IPS-20b (cell line): ENCODE measurements around the gene KRT12.

Experiments
- H3K27ac ChIP-seq: one replicate; pipeline ENCODE4 v1.5.1; 2013; ENCODE audit warnings: low read length
- H3K27me3 ChIP-seq: 2 replicates; pipeline ENCODE4 v1.6.1; 2013; ENCODE audit warnings: mild to moderate bottlenecking, low read length, inconsistent platforms; ENCODE audit not compliant: insufficient read depth
- H3K36me3 ChIP-seq: 2 replicates; pipeline ENCODE4 v1.6.1; 2013; ENCODE audit warnings: low read depth, mild to moderate bottlenecking, inconsistent platforms, low read length, moderate library complexity; ENCODE audit not compliant: insufficient read depth
- H3K4me1 ChIP-seq: 2 replicates; pipeline ENCODE4 v1.6.1; 2013; ENCODE audit warnings: mild to moderate bottlenecking, control low read depth, inconsistent platforms, low read length, moderate library complexity; ENCODE audit not compliant: insufficient read depth
- H3K4me3 ChIP-seq: 2 replicates; pipeline ENCODE4 v1.5.1; 2013; ENCODE audit warnings: mild to moderate bottlenecking, low read length, inconsistent platforms
- H3K9ac ChIP-seq: 2 replicates; pipeline ENCODE4 v1.6.1; 2013; ENCODE audit warnings: low read depth, mild to moderate bottlenecking, inconsistent platforms, low read length, moderate library complexity
- H3K9me3 ChIP-seq: 2 replicates; pipeline ENCODE4 v1.6.1; 2013; ENCODE audit warnings: mild to moderate bottlenecking, low read depth, low read length, inconsistent platforms; ENCODE audit not compliant: insufficient read depth

Gene KRT12

DNA sequence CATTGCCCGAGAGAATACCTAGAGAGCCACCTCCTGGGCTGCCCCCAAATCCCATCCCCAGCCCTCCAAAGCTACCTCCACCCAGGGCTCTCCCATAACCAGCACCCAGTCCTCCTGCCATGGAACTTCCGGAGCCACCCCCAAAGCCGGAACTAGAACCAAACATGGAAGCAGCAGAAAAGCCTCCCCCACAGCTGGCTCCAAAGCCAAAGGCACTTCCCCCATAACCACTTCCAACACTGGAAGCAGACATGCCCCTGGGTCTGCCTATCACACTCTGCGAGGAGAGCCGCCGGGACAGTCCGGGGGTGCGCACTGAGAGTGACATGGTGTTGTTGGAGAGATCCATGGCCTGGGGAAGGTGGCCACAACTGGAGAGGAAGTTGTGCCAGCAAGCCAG lies at the start of gene KRT12:
KRT12 (minus strand) TSS at position 386 of the 400 bp plus-strand sequence; CDS start at position 349, 37 bp downstream.
- Histone ChIP-seq H3K9ac (no peak within 1 kb of the TSS), H3K27ac (no peak within 1 kb of the TSS), H3K4me1 (no peaks in the 10 kb centered on the region), H3K27me3 (peaks cover 6% of the 10 kb centered on the region; the same call in 1 of the 2 replicates), H3K4me3 (no peak within 1 kb of the TSS), H3K36me3 (no peaks in the 10 kb centered on the region), H3K9me3 (no peaks in the 10 kb centered on the region)

DNA sequence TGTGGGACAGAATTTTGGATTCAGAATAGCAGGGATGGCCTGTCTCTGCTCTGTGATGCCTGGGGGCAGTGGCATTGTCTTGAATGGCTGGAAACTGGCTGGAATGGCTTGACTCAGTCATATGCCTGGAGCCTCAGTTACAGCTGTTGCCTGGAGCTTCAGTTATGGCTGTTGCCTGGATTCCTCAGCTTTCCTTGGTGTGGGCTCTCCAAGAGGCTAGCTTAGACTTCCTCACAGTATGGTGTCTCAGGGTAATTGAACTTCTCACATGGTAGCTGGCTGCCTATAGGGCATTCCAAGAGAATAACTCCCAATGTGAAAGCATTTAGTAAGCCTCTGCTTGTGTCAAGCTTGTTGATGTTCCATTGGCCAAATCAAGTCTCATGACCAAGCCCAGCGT lies 49.3 kb upstream of the KRT12 start:
- Histone ChIP-seq H3K9ac (no peak overlapping the region), H3K36me3 (no peaks in the 10 kb centered on the region), H3K27me3 (no peaks in the 10 kb centered on the region), H3K4me3 (no peak overlapping the region), H3K9me3 (no peaks in the 10 kb centered on the region), H3K27ac (no peak overlapping the region), H3K4me1 (no peaks in the 10 kb centered on the region)

DNA sequence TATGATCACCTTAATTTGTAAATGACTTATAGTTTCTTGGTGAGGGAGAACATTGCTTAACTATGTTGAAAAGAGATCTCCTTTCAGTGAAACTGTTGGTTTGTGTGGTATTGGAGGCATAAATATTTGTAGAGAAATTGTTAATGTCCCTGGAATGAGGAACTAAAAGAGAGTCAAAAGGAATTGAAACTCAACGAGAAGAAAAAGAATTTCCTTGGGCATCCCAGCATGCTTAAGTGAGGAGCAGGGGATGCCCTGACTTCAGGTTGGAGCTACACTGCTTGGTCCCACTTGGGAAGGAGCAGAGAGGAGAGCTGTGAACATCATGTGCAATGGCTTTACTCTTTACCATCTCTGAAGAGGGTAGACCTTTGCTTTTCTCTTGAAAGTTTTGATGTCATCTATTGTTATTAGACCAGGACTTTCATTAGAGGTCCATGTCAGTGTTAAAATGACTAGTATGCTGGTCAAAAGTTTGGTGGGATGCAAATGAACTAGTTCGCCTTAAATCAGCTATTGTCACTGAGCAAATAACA lies 48.8 kb upstream of the KRT12 start:
- Histone ChIP-seq H3K4me1 (no peaks in the 10 kb centered on the region), H3K4me3 (no peak overlapping the region), H3K27ac (no peak overlapping the region), H3K27me3 (no peaks in the 10 kb centered on the region), H3K9ac (no peak overlapping the region), H3K9me3 (no peaks in the 10 kb centered on the region), H3K36me3 (no peaks in the 10 kb centered on the region)

DNA sequence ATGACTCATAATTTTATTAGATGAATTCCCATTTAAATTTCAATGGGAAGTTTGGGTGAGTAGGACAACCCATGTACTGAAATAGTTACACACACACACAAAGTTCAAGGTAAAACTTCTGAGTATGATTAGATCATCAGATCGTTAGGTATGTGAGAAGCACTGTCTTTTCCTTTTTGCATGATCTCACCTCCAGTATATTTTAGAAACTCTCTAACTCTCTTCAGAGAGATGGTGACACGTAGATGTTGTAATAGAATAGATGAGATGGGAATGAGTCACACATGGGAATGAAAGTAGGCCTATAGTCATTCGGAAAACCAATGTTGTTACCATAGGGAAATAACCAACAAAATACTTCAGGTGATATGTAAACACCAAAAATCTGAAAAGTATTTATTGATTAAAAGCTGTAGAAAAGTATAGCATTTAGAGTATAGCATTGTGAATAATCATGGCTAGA lies 48.2 kb upstream of the KRT12 start:
- H3K27ac ChIP-seq = no peak overlapping the region

DNA sequence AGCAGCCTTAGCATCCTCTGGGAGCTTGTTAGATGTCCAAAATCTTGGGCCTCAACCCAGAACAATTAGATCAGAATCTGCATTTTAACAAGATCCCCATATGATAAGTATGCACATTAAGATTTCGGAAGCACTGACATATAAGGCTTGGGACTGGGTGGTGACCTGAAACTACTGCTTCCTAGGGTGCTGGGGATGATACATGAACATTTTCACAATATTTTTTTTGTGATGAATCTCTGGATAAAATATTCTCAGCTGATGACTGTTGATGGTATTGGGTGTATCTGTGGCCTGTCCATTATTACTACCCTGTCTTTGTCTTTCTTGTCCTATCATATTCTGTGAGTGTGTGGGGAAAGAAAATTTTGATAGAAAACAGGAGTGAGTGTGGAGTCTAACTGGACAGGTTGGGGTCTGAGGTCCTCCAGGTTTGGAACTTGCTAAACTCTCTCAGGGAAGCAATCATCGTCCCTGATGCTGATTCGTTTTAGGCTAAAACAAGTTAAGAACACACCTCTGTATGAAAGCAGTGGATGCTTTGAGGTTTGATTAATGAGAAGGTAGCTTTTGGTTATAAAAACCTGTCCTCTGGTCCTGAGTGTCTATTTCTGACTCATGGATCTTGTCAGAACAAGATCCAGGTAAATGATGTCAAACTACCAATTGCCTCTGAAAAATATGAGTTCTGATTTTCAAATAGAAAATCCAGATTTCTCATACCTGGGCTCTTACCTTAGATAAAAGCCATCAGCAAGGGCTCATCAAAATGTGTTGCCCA lies 47.2 kb upstream of the KRT12 start:
- H3K4me1 ChIP-seq = no peaks in the 10 kb centered on the region
- no peaks in the 10 kb centered on the region for H3K36me3 ChIP-seq
- H3K9me3 ChIP-seq = no peaks in the 10 kb centered on the region
- H3K27me3 ChIP-seq = no peaks in the 10 kb centered on the region
- H3K9ac ChIP-seq = no peak overlapping the region
- no peak overlapping the region for H3K27ac ChIP-seq
- no peak overlapping the region for H3K4me3 ChIP-seq

More for the DNA sequence above, 48.2 kb upstream of the KRT12 start:
- no peak overlapping the region for H3K4me3 ChIP-seq
- H3K9me3 ChIP-seq = no peaks in the 10 kb centered on the region
- no peak overlapping the region for H3K9ac ChIP-seq
- H3K36me3 ChIP-seq = no peaks in the 10 kb centered on the region
- H3K27me3 ChIP-seq = no peaks in the 10 kb centered on the region
- H3K4me1 ChIP-seq = no peaks in the 10 kb centered on the region

DNA sequence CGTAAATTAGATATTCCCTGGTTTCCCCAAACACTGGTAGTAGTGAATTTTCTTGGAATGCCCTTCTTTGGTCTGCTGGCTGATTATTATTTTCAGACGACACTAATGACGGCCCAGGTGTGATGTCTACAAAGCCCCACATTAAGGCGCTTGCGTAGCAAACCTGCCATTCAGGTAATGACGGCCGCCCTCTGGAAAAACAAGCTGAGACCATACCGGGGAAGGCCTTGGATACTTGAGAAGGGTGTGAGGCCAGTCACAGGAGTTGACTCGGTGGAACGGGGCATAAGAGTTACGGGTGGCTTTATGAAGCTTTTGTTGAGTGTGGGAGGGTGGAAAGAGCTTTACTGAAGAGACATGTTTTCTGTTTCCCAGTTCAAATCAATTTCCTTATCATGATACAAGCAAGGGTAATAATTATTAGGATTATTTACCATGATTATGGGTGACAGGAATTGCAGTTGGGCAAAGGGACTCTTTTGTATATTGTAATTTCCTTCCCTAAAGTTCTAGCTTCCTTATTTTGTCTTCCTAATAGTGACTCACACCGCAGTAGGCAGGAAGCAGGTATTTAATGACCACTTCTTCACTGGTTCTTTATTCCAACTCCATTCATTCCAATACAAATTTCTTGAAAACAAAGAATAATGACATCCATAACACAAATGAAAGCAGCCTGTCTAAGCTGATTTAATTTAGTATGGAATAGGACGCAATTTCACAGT lies 45.6 kb upstream of the KRT12 start:
- H3K36me3 ChIP-seq = no peaks in the 10 kb centered on the region
- no peaks in the 10 kb centered on the region for H3K4me1 ChIP-seq
- H3K9me3 ChIP-seq = no peaks in the 10 kb centered on the region
- H3K4me3 ChIP-seq = no peak overlapping the region
- H3K9ac ChIP-seq = no peak overlapping the region
- H3K27ac ChIP-seq = no peak overlapping the region
- no peaks in the 10 kb centered on the region for H3K27me3 ChIP-seq

DNA sequence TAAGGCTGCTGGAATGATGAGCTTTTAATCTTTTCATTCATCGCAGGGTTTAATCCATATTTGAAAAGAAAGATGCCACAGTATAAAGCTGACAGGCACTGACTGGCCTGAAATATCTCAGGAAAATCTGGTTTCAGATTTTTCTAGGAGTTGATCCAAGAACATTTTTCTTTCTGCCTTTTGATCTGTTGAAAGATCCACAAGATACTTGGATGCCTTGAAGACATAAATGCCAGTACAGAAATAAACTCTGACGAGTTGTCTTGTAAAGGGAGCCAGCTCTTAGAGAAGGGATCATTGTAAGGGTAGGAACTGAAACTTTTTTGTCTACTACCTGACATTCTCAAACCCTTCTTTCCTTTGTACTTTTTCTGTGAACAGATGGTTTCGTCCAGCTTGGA lies 43.4 kb upstream of the KRT12 start:
- no peak overlapping the region for H3K4me3 ChIP-seq
- no peaks in the 10 kb centered on the region for H3K36me3 ChIP-seq
- no peaks in the 10 kb centered on the region for H3K9me3 ChIP-seq
- H3K27me3 ChIP-seq = no peaks in the 10 kb centered on the region
- no peaks in the 10 kb centered on the region for H3K4me1 ChIP-seq
- H3K27ac ChIP-seq = no peak overlapping the region
- no peak overlapping the region for H3K9ac ChIP-seq

DNA sequence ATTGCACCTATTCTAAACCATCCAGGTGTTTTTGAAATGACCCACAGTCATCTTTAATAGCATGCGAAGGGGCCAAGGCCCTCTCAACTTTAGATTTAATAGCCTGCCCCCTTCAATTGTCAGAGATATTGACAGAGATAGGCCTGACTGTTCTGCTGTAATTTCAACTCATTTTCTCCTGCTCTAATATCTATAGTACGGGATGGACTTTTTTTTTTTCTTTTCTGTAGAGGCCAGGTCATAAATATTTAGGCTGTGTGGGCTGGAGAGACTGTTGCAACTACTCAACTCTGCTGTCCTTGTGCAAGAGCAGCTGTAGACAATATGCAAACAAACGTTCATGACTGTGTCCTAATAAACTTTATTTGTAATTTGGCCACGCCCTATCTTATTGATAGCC lies 42.7 kb upstream of the KRT12 start:
- Histone ChIP-seq H3K36me3 (no peaks in the 10 kb centered on the region), H3K4me3 (no peak overlapping the region), H3K27me3 (no peaks in the 10 kb centered on the region), H3K27ac (no peak overlapping the region), H3K9ac (no peak overlapping the region), H3K4me1 (no peaks in the 10 kb centered on the region), H3K9me3 (no peaks in the 10 kb centered on the region)

DNA sequence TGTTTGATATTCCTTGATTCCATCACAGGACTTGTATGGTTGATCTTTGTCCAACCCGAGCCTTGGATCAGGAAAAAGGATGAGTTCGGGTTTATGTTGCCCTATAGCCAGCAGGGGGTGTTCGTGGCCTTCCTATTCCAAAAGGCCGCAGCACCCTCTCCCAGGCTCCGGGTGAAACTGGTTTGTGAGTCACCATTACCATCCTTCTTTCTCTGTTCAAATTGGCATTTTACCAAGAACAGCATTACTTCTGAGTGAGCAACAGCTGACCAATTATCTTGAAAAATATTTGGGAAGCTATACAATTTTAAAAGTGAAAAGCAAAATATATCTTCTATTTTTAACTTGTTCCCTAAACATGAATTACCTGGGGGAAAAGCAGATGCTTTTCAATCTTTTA lies 42.3 kb upstream of the KRT12 start:
- Histone ChIP-seq H3K4me1 (no peaks in the 10 kb centered on the region), H3K36me3 (no peaks in the 10 kb centered on the region), H3K9me3 (no peaks in the 10 kb centered on the region), H3K9ac (no peak overlapping the region), H3K4me3 (no peak overlapping the region), H3K27ac (no peak overlapping the region), H3K27me3 (no peaks in the 10 kb centered on the region)

DNA sequence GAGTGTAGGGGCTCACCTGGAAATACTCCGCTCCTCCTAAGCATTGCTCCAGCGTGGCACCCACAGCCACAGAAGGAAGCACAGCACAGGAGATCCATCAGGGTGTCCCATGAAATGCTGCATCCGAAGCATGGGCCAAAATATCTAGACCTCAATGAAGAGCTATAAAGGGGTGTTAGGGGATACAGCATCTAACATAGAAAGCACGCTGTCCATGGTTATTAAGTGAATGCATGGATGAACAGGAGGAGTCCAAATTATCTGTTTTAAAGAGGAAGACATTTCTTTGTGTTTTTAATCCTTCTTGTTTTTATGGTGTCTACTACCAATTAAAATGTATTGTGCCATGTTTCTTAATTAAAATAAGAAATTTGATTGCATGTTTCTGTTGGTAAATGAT lies 39.6 kb upstream of the KRT12 start:
- Histone ChIP-seq H3K27me3 (no peaks in the 10 kb centered on the region), H3K9me3 (no peaks in the 10 kb centered on the region), H3K27ac (no peak overlapping the region), H3K4me3 (no peak overlapping the region), H3K36me3 (no peaks in the 10 kb centered on the region), H3K9ac (no peak overlapping the region), H3K4me1 (no peaks in the 10 kb centered on the region)

DNA sequence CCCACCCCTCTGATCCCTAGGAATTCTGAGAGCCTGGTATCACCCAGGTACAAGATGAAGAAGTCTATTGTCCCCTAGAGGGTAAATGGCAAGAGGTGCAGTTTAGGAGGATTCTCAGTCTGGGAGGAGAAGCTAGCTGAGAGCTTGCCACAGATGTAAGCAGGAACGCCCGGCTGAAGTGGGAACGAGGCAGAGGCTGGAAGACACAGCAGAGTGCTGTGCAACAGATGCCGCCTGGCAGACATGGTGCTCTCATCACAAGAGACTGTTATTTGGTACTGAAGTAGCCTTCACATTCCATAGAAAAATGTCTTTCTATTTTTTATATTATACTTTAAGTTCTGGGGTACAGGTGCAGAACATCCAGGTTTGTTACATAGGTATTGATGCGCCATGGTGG lies 38.3 kb upstream of the KRT12 start:
- no peaks in the 10 kb centered on the region for H3K4me1 ChIP-seq
- no peak overlapping the region for H3K9ac ChIP-seq
- no peaks in the 10 kb centered on the region for H3K9me3 ChIP-seq
- H3K27me3 ChIP-seq = no peaks in the 10 kb centered on the region
- no peak overlapping the region for H3K27ac ChIP-seq
- H3K4me3 ChIP-seq = no peak overlapping the region
- H3K36me3 ChIP-seq = no peaks in the 10 kb centered on the region
